HG02870 (cell line): Measurements from ENCODE around the gene TP53RK.
"Not testable (repeated sequence)": the region's sequence is repeated elsewhere in the genome, so short reads cannot be mapped to it uniquely, and the experiment has no call there.

Experiments used
- ATAC-seq: cut with Tn5 transposase; IDR thresholded peaks from one replicate; pipeline ENCODE4 v1.9.1; 2021; ENCODE audit warnings: mild to moderate bottlenecking, moderate library complexity; ENCODE audit not compliant: unreplicated experiment

TP53RK gene

GRCh38 chr20:46683939-46684750 is 5.1 kb downstream of the TP53RK start:
- no peak for ATAC-seq

- ATAC-seq: no peak
Observed at GRCh38 chr20:46683668-46683938, 5.6 kb downstream of the TP53RK start.

- no peak for ATAC-seq
Observed at GRCh38 chr20:46683011-46683667, 6.1 kb downstream of the TP53RK start.

- no peak for ATAC-seq
Observed at GRCh38 chr20:46682063-46682821, 7.0 kb downstream of the TP53RK start.

GRCh38 chr20:46681032-46681854 is 8.0 kb downstream of the TP53RK start:
- no peak for ATAC-seq

GRCh38 chr20:46680684-46681031 is 8.6 kb downstream of the TP53RK start:
- no peak for ATAC-seq

- ATAC-seq: no peak
Observed at GRCh38 chr20:46678516-46678915, 10.7 kb downstream of the TP53RK start.

- ATAC-seq: no peak
Observed at GRCh38 chr20:46677608-46678007, 11.6 kb downstream of the TP53RK start.

GRCh38 chr20:46676649-46677316 is 12.5 kb downstream of the TP53RK start:
- ATAC-seq: not testable (repeated sequence)

- no peak for ATAC-seq
Observed at GRCh38 chr20:46674253-46675083, 14.8 kb downstream of the TP53RK start.

GRCh38 chr20:46673394-46674252 is 15.6 kb downstream of the TP53RK start:
- ATAC-seq: no peak

- ATAC-seq: no peak
Observed at GRCh38 chr20:46672543-46673148, 16.6 kb downstream of the TP53RK start.

- ATAC-seq: no peak
Observed at GRCh38 chr20:46671866-46672542, 17.2 kb downstream of the TP53RK start.

GRCh38 chr20:46670585-46671584 is 18.4 kb downstream of the TP53RK start:
- ATAC-seq: no peak

GRCh38 chr20:46670228-46670584 is 19.0 kb downstream of the TP53RK start:
- ATAC-seq: no peak

GRCh38 chr20:46666818-46667515 is 22.3 kb downstream of the TP53RK start:
- no peak for ATAC-seq
